GM21381 (cell line): ENCODE measurements around the gene SMPX.

Source experiments
- ATAC-seq: cut with Tn5 transposase; IDR thresholded peaks from one replicate; pipeline ENCODE4 v1.9.1; 2021; ENCODE audit warnings: mild to moderate bottlenecking, moderate library complexity; ENCODE audit not compliant: unreplicated experiment

Gene SMPX

DNA sequence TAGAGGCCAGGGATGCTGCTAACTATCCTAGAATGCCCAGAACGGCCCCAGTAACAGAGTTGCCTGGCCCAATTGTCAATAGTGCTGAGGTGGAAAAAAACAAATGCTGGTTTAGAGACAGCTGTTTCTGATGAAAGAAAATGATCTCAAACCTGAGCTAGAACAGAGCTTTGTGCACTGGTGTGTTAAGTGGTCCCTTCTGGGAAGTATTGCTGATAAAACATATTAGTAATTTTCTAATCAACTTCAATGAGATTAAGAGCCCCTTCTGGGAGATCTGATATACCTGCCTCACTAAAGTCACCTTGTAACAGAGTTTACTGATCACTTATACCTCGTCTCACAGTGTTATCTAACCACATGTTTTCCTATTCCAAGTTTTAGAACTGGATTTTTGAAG lies 42.1 kb downstream of the SMPX start:
- ATAC-seq: no peak

DNA sequence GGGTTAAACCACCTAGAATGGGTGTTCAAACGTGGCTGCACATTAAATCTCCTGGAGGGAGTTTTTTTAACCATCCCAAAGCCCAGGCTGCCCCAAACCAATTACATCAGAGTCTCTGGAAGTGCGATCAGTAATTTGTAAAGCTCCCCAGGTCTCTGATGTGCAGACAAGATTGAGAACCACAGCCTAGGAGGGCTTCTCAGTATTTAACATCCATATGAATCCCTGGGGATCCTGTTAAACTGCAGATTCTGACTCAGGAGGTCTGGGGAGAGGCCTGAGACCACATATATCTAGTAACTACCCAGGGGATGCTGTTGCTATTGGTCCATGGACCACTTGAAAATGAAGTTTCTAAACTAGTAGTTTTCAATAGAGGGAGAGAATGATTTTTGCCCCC lies 42.6 kb downstream of the SMPX start:
- no peak for ATAC-seq

DNA sequence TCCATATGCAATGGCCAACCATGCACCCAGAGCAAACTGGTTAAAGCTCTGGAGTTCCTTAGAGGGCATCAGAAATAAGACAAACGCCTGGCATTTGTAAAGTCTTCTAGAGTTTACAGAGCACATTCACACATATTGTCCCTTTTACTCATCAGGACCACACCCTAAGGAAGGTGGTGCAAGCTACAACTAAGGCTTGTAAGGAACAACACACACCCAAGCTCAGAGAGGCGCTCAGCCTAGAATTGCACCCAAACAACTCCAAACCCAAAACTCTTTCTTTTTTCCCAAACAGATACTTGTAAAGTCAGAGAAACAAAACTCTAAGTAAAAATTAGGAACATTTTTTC lies 46.1 kb downstream of the SMPX start:
- ATAC-seq: no peak

DNA sequence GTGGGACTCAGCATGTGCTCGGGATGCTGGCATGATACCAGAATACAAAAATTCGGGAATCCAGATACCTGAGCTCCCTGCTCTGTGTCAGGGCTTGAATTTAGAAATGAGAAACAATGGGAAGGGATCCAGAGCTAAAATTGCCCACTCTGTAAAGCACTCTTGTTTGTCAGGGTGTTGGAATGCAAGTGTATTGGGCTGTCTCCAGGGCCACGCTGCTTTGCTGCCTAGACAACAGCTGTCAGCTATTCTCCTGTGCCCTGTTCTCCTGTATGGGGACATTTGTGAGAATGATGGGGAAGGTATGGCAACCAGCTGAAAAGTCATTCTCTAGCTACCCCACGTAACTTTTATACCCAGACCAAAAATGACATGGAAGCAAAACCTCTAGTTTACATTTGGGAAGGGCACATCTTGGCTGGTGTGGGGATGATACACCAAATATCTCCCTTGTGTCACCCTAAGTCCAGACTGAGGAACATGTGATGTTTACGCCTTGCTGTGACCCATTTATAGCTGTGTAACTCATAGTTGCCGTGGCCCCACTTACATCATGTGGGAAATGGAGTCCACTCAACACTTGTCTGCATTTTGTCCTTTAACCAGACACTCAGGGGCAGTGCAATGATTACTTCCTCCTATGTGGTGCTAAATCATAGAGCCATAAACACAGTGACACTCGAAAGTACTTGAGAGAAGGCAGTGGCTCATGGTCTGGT lies 46.6 kb downstream of the SMPX start:
- ATAC-seq: no peak

DNA sequence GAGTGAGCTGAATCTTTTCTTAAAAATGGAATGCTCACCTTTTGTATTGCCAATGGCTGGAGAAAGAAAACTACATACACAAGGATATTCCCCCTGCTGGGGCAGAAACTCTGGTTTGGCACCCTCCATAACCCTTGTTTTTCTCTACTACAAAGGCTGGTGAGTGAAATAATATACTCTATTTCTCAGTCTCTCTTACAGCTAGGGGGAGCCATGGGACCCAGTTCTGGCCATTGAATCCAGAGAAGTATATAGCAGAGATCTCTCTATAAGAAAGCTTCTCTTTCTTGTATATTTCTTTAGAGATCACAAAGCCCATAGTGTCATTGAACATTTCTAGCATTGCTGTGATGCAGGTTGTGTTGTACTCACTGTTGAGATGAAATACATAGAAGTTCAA lies 49.8 kb downstream of the SMPX start:
- ATAC-seq: no peak

DNA sequence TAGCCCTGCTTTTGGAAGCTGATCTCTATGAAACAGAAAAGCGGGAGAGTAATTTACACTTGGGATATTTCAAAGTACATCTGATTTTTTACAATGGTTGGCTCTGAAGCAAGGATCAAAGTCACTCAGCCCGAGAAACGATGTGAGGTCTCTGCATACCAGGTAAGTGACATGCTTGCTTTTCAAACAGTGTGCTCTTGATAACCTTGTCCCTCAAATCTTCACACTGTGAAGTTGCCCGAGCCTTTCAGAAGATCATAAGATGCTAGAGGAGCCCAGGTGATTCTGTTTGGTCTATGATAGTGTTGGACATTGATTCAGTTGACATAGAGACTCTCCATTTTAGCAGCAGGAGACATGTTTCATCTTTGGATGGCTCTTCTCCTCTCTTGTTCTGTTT lies 52.7 kb downstream of the SMPX start:
- no peak for ATAC-seq

DNA sequence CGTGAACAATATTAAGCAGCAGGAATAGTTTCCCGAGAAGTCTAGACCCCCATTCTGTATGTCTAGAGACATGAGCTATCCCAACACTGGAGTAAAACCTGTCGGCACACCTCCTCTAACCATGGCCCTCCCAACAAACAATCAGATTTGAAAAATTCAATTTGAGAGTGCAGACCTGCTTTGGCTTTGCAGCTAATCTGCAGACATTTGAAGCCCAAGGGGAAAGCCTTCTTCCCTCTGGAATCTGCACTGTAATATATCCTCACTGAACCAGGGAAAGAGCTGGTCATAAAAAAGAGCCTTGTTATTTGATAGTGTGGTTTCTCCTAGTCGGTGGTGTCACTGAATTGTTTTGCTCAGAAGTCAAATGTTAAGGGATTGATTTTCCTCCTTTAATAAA lies 55.2 kb downstream of the SMPX start:
- no peak for ATAC-seq

DNA sequence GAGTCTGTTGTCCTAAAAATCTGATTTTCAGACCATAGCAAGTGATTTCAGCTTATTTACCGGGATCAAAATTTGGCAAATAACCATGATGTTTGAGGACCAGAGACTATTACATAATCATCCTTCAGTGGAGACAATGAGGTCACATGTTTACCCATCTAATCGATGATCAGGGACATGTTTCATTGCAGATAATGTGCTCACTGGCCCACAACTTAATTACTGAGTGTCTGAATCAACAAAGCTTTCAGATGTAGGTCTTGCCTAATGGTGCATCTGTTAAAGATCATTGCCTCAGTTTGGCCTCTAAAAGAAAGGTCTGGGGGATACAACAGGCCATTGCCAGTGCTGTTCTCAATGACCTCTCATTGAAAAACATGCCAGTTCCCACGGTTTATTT lies 56.9 kb downstream of the SMPX start:
- ATAC-seq: no peak

DNA sequence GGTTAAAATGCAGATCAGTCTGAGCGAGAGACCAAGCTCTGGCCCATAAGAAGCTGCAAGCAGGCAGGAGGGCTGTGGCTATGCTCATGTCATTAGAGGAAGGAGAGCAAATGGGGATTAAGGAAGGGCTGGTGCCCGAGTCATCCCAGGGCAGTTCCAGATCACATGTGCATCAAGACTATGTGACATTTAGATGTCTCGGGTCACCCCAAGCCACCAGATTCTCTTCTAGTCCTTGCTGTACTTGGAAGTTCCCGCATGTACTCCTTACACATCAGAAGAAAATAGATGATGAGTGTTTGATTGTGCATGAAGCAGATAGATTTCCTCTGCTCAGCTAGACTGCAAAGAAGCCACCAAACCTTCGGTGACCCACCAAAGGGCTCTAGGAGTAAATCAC lies 57.6 kb downstream of the SMPX start:
- ATAC-seq: no peak

DNA sequence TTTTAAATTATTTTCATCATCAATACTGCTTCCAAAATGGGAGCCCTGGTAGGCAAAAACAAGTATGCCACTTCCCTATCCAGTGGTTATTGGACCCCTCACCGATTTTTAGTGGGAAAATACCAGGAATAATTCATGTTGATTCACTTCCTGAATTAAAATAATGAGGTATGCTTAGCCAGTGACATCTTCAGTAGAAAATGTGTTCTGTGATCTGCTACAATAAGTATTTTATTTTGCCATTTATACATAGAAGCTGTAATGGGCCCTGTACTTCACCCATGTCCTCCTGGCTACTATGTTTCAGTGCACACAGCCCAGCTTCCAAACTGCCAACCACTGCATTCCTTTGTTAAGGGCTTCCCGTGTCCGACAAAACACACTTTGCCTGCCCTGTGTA lies 58.8 kb downstream of the SMPX start:
- ATAC-seq: no peak

DNA sequence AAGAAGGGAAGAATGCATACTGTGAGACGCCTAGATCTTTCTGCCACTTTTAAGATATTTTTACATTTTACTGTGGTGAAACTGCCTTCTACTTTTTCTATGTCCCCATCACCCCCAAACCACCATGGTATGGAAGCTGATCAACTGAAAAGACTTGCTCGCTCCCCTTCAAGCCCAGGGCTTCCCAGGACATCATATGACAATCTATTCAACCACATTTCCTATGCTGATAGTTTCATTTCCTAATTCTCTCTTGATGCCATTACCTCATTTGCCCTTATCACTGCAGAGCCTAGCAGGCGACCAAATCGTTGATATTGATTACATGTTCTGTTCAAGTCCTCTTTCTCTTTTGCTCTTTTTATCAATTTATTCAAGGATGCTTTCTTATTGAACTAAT lies 59.6 kb downstream of the SMPX start:
- no peak for ATAC-seq

DNA sequence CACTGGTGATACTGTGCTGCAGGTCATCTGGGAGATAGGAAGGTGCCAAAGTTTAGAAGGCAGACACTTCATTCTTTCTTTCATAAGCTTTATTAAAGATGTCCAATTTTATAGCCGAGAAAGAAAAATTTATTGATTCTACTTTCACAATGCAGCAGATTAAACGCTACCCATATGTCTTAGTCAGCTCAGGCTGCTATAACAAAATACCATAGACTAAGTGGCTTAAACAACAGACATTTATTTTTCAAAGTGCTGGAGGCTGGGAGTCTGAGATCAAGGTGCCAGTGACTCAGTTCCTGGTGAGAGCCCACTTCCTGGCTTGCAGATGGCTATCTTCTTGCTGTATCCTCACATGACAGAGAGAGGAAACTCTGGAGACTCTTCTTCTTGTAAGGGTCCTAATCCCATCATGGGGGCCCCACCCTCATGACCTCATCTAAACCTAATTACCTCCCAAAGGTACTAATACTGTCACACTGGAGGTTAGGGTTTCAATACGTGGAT lies 66.4 kb downstream of the SMPX start:
- no peak for ATAC-seq

DNA sequence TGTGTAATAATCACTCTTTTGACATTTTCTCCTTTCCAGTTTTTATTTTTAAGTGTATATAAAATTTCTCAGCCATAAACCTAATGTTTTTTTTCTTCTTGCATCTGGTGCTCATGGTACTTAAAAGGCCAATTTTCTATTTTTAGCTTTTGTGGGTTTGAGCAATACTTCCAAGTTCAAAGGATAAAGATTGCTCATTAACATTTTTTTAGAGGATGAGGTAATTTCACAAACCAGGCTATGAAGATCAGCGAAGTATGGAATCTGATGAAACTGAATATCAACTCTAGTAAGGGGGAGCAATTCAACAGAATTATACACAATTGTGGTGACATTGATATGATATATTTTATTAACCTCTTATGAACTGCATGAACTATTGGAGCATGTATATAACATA lies 74.0 kb downstream of the SMPX start:
- no peak for ATAC-seq

DNA sequence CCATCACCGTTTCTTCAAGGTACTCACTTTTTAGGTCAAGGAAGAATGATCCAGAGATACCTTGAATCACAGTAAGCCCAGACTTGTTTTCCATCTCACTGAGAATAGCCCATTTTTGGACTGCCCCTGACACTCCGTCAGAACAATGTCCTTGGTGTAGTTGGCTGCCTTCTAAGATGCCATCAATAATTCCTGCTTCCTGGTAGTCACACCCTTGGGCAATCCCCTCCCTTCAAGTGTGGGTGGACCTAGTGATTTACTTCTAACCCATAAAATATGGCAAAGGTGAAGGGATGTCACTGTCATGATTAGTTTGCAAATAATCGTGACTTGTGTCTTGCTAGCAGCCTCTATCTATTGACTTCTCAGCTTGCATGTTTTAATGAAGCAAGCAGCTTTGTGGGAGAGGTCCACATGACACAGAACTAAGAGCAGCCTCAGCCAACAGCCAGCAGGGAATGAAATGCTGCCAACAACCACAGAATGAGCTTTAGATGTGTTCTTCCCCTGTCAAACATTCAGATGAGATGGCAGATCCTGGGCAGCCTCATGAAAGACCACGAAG lies 79.8 kb downstream of the SMPX start:
- ATAC-seq: no peak

DNA sequence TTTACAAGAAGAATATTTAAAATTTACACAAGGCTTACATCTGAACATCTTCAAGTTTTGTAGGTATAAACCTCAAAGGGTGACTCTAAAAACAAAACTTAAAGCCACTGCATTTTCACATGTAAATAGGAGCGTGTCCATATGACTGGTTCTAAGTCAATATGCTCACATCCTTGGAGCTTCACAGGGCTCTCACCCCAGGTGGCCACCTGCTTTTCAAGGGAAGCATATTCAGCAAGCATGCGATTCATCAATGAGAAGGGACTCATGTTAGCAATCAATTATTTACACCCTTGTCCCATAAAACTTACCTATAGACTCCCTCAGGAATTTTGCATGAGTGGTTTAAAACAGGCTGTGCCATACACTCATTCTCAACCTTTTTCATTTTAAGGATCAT lies 82.0 kb downstream of the SMPX start:
- ATAC-seq: no peak

DNA sequence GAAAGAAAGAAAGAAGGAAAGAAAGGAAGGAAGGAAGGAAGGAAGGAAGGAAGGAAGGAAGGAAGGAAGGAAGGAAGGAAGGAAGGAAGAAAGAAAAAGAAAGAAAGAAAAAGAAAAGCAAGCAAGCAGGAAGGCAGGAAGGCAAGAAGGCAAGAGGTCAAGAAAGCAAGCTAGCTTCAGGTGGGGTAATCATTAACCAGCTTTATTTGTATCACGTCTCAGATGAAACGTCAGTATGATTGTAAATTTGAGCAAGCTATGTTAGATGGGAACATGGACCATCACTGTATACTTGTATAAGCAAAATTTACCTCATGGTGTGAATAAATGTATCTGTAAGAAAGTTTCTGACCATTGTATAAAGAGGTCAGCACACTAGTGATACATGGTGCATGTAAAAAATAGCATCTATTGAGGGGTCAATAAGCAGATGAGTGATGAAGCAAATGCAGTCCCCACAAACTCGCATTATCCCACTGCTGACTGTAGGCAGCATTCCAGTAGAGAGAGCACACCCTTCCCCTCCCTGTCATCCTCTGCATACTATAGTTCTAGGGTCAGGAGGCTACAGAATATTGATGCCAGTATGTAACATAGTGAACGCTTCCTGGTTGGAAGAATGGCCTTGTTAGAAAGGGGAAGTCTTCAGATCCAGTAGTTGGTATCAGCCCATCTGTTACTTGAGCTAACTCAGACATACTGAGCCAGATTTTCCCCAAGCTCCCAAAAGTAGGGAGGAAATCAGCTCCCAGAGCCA lies 83.3 kb downstream of the SMPX start:
- ATAC-seq: no peak

DNA sequence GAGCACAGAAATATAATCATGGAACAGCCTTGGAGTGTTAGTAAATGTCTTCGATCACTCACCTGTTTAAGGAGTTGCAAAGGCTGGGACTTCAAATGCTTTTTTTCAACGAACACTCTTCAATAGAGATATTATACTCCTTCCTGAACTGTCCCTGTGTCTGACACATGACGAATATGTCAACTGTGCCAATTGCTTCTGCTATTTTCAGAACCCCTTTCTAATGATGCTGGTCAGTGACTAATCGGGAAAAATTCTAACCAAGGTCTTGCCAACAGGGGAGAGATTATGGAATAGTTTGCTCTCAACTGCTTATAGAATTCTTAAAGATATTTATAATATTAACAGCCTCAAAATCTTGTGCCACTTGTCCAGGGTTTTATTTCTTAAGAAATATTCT lies 91.2 kb downstream of the SMPX start:
- no peak for ATAC-seq

DNA sequence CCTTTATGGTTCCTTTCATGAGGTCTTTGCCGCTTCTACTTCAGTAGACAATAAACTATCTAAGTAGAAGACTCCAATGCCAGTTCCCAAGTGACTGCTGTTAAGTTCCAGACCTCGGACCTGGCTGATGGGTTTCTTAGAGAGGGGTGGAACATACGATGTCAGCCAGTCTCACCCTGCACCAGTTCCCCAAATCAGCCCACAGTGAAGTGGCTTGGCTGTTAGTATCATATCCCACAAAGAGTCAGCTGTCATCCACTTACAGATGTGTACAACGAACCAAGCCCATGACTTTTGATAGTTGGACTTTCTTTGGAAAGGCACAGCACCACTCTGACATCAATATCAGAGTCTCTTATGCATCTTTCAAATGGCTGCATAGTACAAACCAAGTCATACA lies 91.7 kb downstream of the SMPX start:
- ATAC-seq: no peak

DNA sequence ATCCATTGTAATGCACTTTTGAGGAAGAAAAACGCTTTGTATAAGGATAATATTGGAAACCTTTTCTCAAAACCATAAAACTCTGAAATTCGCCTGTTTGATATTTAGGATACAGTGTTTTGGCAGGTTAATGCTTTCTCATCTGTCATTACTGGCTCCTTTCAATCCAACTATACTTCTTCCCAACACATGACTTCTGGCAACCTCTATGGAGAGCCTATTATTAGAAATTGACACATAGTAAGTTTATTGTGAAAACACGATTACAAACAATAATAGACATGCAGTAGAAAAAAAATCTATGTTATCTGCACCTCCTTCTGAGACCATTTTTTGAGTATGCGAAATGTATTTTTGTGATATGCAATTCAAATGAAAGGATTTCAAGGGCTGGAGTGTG lies 95.2 kb downstream of the SMPX start:
- ATAC-seq: no peak

DNA sequence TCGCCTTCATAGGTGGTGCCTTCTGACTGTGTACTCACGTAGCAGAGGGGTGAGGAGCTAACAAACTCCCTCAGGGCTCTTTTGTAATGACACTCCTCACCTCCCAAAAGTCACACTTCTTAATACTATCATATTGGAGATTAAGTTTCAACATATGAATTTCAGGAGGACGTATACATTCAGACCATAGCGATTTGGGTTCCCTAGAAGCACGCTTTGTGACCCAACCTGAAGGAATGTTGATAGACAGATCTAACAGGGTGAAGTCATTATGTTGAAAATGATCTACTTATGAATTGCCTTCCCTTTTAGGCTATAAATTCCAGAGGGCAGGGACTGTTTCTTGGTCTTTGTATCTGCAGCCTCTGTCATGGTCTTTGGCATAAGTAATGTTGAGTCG lies 96.6 kb downstream of the SMPX start:
- no peak for ATAC-seq

DNA sequence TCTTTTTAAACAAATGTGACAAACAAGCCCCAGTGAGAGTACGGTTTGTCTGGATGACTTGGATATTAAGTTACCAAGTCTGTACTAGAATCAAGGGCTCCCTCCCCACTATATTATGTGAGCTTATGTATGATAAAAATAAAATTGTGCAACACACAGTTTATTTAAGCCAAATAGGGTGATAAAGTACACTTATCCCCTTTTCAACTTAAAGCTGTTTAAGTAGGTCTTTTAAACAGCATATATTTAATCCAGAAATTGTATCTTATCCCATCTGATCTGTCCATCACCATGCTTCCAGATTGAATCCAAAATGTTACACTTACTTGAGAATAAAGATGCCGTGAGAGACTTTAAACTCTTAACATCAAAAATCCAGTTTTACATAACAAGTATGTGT lies 97.8 kb downstream of the SMPX start:
- ATAC-seq: no peak

DNA sequence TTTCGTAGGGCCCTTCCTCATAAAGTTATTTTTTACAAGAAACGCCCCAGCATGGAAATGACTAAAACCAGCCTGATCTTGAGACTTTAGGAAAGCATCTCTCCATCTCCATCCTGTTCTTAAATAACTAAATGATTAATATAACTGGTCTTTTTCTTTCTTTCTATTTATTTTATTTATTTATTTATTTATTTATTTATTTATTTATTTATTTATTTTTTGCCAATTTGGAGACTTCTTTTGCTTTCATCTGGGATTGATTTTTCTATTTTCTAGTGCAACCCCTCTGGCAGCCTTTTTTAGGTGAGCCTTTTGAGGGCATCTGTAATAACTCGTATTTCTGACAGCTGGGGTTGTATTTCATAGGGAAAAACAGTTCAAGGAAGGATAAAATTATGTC lies 98.6 kb downstream of the SMPX start:
- no peak for ATAC-seq
